Measurements from ENCODE around the gene LDLRAD2.
A peak's percentile ranks its signal among the peaks of the same experiment; 100 is the strongest.
"Not testable (repeated sequence)": the region's sequence is repeated elsewhere in the genome, so short reads cannot be mapped to it uniquely, and the experiment has no call there.

The LDLRAD2 gene, protein sequence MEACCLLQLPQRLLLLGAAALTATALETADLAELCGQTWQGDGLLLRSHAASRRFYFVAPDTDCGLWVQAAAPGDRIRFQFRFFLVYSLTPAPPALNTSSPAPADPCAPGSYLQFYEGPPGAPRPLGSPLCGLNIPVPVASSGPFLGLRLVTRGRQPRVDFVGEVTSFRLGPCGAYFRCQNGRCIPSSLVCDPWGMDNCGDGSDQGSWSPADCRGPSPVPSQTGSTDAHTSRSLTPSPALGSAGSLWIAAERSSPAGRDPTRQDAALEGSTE

GRCh38 chr1:21811875-21812305 is at the start of gene LDLRAD2:
LDLRAD2 (plus strand) TSS chr1:21812265; CDS start chr1:21812452, 187 bp downstream.
- DNase-seq (ENCODE audit: low read depth in 2 of 2) = no peak

- DNase-seq (ENCODE audit: low read depth in 2 of 2) = no peak
Measured at GRCh38 chr1:21763236-21763635, 48.8 kb upstream of the LDLRAD2 start.

DNA sequence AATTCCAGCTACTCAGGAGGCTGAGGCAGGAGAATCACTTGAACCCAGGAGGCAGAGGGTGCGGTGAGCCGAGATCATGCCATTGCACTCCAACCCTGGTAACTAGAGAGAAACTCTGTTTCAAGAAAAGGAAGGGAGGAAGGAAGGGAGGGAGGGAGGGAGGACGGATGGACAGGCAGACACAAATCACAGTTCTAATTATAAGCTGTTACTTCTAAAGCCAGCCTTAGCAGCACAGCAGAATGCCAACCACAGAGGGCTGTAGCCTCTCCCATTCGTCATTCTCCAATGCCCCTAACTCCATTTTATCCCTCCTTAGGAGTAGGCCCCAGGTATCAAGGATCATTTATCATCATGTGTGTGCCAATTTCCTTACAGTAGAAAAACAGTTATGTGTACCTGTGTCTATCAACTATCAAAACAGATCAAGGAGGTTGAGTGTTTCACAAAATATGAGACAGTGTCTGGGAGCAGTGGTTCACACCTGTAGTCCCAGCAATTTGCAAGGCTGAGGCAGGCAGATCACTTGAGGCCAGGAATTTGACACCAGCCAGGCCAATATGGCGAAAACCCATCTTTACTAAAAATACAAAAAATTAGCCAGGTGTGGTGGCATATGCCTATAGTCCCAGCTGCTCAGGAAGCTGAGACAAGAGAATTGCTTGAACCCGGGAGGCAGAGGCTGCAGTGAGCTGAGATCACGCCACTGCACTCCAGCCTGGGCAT is 48.2 kb upstream of the LDLRAD2 start:
- no peak for DNase-seq (ENCODE audit: low read depth in 2 of 2)

DNA sequence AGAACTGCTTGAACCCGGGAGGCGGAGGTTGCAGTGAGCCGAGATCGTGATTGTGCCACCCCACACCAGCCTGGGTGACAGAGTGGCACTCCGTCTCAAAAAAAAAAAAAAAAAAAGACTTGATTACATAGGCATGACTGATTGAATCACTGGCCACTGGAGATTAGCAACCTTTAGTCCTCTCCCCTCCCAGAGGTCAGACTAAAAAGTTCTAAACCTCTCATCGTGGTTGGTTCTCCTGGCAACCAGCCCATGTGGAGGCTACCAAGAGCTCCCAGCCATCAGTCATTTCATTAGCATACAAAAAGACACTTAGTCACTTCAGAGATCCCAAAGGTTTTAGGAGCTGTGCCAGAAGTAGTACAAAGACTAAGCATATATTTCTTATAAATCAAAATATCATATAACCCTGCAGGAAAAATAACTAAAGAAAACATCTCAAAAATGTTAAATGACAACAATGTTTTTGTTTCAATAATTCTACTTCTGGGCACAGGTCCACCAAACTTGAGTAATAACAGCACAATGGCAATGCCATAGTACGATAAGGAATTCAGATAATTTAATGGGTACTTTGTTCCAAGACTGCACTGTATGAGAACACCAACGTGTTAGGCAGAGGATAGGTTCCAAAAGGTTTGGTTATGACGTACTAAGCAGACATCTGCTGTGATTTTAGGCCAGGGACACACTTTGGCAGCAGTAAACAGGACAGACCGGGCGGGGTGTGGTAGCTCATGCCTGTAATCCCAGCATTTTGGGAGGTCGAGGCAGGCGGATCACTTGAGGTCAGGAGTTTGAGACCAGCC is 47.2 kb upstream of the LDLRAD2 start:
- DNase-seq (ENCODE audit: low read depth in 2 of 2) = no peak

- DNase-seq (ENCODE audit: low read depth in 2 of 2) = no peak
Measured at GRCh38 chr1:21766210-21766609, 45.9 kb upstream of the LDLRAD2 start.

DNA sequence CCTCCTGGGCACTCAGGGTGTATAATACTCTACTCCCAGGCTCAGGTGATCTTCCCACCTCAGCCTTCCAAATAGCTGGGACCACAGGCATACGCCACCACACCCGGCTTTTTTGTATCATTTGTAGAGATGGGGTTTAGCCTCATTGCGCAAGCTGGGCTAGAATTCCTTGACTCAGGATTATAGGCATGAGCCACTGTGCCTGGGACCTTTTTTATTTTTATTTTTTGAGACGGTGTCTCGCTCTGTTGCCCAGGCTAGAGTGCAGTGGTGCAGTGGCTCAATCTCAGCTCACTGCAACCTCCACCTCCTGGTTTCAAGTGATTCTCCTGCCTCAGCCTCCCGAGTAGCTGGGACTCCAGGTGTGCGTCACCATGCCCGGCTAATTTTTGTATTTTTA is 45.0 kb upstream of the LDLRAD2 start:
- DNase-seq (ENCODE audit: low read depth in 2 of 2) = not testable (repeated sequence)

DNA sequence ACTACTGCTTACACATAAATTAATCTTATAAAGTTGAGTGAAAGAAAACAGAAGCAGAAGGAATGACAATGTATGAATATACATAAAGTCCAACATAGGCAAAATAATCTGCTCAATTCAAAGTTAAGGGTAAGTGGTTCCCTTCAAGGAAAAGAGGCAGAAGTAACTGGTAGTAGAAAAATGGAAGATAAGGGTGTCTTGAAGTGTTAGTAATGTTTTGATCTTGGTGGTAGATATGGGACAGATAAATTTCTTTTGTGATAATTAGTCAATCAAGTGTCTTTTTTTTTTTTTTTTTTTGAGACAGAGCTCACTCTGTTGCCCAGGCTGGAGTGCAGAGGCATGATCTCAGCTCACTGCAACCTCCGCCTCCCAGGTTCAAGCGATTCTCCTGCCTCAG is 41.9 kb upstream of the LDLRAD2 start:
- DNase-seq (ENCODE audit: low read depth in 2 of 2) = no peak

- not testable (repeated sequence) for DNase-seq (ENCODE audit: low read depth in 2 of 2)
Measured at GRCh38 chr1:21770602-21771001, 41.5 kb upstream of the LDLRAD2 start.

- DNase-seq (ENCODE audit: low read depth in 2 of 2) = not testable (repeated sequence)
Measured at GRCh38 chr1:21771672-21772071, 40.4 kb upstream of the LDLRAD2 start.

DNA sequence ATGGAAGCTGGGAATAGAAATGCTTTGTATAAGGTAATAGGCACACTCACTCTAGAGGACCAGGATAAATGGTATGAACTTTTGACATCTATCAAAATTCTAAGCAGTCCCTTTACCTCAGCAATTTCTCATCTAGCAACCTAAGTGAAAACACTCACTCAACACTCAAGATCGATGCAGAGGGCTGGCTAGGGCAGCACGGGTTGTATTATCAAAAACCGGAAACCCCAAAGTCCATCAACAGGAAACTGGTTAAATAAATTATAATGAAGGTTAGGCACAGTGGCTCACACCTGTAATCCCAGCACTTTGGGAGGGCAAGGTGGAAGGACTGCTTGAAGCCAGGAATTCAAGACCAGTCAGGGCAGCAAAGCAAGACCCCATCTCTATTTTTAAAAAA is 38.5 kb upstream of the LDLRAD2 start:
- DNase-seq (ENCODE audit: low read depth in 2 of 2) = no peak

GRCh38 chr1:21774835-21775549 is 37.1 kb upstream of the LDLRAD2 start:
- DNase-seq (ENCODE audit: low read depth in 2 of 2) = no peak

- no peak for DNase-seq (ENCODE audit: low read depth in 2 of 2)
Measured at GRCh38 chr1:21775550-21775914, 36.5 kb upstream of the LDLRAD2 start.

- no peak for DNase-seq (ENCODE audit: low read depth in 2 of 2)
Measured at GRCh38 chr1:21775985-21776562, 36.0 kb upstream of the LDLRAD2 start.

- DNase-seq (ENCODE audit: low read depth in 2 of 2) = not testable (repeated sequence)
Measured at GRCh38 chr1:21776925-21777324, 35.1 kb upstream of the LDLRAD2 start.

DNA sequence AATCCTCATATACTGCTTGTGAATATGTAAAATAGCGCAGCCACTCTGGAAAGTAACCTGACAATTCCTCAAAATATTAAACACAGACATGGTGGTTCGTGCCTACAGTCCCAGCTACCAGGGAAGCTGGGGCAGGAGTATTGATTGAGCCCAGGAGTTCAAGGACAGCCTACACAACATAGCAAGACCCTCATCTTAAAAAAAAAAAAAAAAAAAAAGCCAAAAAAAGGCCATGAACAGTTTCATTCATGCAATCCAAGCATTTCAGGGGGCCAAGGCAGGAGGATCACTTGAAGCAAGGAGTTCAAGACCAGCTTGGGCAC is 33.7 kb upstream of the LDLRAD2 start:
- no peak for DNase-seq (ENCODE audit: low read depth in 2 of 2)

- DNase-seq (ENCODE audit: low read depth in 2 of 2) = peak in 1 of 2 donors; percentile 23
Measured at GRCh38 chr1:21779613-21780521, 32.2 kb upstream of the LDLRAD2 start.

DNA sequence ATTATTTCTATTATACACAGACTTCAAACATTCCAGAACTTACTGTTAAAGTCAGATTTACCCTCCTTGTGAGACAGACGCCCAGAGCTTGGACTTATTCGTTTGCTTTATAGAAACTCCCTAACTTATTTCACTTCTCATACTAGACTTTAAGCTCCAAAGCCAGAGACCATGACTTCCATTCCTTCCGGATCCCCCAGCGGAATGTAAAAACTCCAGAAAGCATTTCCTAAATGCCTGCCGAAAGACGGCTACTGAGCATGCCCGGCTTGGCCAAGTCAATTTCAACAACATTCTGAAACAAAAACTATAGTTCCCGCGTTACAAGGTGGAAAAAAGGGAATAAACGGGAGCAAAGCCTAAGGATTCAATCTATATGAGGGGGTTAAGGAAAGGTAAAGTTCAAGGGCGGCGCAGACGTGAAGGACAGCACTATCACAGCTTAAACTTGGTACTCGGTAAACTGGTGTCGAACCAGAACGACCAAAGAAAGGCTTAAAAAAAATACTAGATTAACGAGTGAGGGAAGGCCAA is 30.2 kb upstream of the LDLRAD2 start:
- DNase-seq (ENCODE audit: low read depth in 2 of 2) = no peak

GRCh38 chr1:21782349-21782867 is 29.7 kb upstream of the LDLRAD2 start:
- peak in 1 of 2 donors; percentile 32 for DNase-seq (ENCODE audit: low read depth in 2 of 2)

DNA sequence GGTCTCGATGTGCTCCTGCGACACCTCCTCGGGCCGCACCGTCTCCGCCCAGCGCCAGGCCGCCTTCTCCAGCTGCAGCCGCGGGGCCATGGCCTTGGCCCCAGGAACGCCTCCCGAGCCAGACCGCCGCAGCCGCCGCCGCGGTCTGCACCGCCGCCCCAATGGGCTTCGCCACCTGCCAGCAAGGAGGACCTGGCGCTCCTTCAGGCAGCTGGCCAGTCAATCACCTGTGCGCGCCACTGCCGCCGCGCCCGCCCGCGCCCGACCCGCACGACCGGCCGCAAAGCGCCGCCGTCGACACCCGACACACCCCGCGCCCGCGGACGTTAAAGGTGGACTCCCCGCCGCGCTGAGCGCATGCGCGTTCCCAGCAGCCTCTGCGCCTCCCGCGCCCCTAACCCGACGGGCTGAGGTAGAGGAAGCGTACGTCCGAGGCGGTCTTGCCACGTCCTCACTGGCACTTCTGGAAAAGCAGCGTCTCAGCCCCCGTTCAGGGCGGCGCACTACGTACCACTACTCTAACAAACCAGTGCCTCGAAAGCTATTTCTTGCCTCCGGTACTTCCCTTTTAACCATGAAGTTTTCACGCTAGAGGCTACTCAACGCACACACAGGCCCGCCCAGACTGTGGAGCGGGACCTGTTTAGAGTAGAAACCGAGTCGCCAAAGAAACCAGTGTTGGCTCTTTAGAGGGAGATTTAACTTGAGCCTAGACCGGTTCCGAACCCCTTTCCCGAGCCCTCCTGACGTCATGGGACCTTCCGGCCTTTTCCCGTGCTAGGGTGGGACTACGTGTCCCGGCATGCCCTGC is 29.0 kb upstream of the LDLRAD2 start, which contains the start of gene USP48:
Gene USP48, minus strand, starts transcription at position 282 of the 811 bp plus-strand sequence. Its CDS starts 192 bp downstream, at position 90.
- peak; percentile 94 to 97 for DNase-seq (ENCODE audit: low read depth in 2 of 2)
